ENCODE data around the gene ARF6. TPM values are rescaled to one million over a fixed set of nuclear protein-coding genes. Genes with fewer than 3 reads are reported as not detected.

ARF6 gene
- total RNA-seq, 1 experiment from 2014 or later, result 63.2 TPM

DNA sequence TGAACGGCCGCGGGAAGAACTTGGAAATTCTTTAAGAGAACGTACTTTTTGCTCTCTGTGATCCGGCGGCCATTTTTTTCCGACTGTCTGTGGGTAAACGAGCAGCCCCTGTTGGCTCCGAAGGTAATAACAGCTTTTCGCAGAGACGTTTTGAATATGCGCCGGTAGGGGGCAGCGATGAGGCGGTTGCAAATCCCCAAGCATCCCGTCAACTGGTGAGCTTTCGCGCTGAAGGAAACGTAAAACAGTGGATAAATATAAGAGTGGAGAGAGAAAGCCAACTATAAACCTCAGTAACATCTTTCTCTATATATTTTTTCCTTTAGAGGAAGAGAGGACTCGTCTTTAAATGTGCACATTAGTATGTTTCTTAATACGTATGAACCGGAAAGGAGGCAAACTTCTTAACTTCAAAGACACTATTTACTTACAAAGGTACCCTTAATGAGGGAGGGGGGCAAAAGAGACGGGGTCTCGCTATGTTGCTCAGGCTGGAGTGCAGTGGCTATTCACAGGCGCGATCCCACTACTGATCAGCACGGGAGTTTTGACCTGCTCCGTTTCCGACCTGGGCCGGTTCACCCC lies 30.7 kb upstream of the ARF6 start:
- TF ChIP-seq REST (IDR thresholded peaks at IDR 0.05; ENCODE audit: insufficient read depth in 1 of 2, low read depth in 2 of 2, low read length in 1 of 2) (no peak), SIN3A (IDR thresholded peaks at IDR 0.05; ENCODE audit: borderline replicate concordance, insufficient read depth, low read depth, low read length) (no peak), TCF7L2 (IDR thresholded peaks at IDR 0.05; ENCODE audit: low read depth, low read length) (no peak; the same call in 1 of the 2 replicates)
- TF ChIP-seq, protein P1, sequence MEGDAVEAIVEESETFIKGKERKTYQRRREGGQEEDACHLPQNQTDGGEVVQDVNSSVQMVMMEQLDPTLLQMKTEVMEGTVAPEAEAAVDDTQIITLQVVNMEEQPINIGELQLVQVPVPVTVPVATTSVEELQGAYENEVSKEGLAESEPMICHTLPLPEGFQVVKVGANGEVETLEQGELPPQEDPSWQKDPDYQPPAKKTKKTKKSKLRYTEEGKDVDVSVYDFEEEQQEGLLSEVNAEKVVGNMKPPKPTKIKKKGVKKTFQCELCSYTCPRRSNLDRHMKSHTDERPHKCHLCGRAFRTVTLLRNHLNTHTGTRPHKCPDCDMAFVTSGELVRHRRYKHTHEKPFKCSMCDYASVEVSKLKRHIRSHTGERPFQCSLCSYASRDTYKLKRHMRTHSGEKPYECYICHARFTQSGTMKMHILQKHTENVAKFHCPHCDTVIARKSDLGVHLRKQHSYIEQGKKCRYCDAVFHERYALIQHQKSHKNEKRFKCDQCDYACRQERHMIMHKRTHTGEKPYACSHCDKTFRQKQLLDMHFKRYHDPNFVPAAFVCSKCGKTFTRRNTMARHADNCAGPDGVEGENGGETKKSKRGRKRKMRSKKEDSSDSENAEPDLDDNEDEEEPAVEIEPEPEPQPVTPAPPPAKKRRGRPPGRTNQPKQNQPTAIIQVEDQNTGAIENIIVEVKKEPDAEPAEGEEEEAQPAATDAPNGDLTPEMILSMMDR (IDR thresholded peaks at IDR 0.05), result peak; percentile 100
- H3K27me3 ChIP-seq (ENCODE audit: control insufficient read depth, insufficient read depth, low read length), result no peaks in the 10 kb centered on the region
- ChIA-PET POLR2A (interaction anchor here (0.8 kb wide), 1 partner anchor 242 kb away, joined by 17 read pairs; the partner anchor contains the start of gene RPL36AL), CTCF (interaction anchor here (0.5 to 1.2 kb wide), 6 partner anchors 9 to 242 kb away, joined by 3 to 5 read pairs (median 4); no protein-coding TSS in a partner anchor)
- DNase-seq (ENCODE audit: low read depth, low spot score) (peak; percentile 93), ATAC-seq (peak; percentile 72)
- no peaks in the 10 kb centered on the region for H3K9me3 ChIP-seq (ENCODE audit: control insufficient read depth, insufficient read depth, low read depth, low read length)
- H3K27ac ChIP-seq (ENCODE audit: low read length), result peak overlapping the region; percentile 98
- peaks cover 3% of the 10 kb centered on the region; the same call in 1 of the 2 replicates for H3K36me3 ChIP-seq (ENCODE audit: control insufficient read depth, insufficient read depth, low read length)
- no TSS peak for BruUV-seq (replicated peaks)
- intact Hi-C loops (cut with micrococcal nuclease; ENCODE audit: unreplicated experiment), result no loop called here
- peak overlapping the region; percentile 82 to 93 for H3K4me3 ChIP-seq (ENCODE audit: low read depth in 2 of 2, low read length in 2 of 2)
- in situ Hi-C loops (cut with HindIII; ENCODE audit: low pct_unique_long_range_greater_than_20kb, low sequenced_read_pairs), result no loop called here
- peaks cover 16% of the 10 kb centered on the region for H3K4me1 ChIP-seq (ENCODE audit: control insufficient read depth, insufficient read depth, low read length)

DNA sequence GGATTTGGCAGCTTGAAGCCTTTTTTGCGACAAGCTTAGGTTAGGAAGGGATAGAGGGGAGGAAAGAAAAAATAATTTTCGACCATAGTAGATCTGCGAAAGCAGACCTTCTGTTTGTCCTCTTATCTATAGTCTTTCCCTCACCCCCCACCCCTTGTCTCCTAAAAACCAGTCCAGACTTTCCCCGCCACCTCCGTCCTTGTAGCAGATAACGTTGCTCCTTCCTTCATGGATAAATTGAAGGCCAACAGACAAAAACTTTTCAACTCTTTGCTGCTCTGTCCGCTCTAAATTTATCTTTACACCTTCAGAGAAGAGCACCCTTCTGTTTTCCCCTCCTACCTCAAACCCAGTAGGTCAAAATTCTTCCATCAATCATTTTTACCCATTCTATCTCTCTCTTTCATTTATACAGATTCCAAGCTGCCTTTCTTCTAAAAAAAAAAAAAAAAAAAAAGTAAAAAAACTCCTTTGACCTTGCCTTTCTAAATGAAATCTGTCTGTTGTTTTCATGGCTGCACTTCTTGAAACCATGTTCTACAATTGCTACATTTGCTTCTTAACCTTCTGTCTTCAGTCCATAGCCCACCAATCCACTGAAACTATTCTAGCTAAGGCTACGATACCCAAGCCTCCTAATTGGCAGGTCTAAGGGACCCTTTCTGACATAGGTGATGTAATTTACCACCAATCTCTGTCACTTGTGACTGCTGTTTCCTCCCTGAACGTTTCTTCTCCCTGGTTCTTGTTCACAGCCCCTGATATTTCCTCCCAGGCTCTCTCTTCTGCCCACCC lies 29.2 kb upstream of the ARF6 start:
- no TSS peak for BruUV-seq (replicated peaks)
- POLR2A ChIA-PET, result interaction anchor here (0.6 kb wide), 1 partner anchor 126 kb away, joined by 4 read pairs; no protein-coding TSS in a partner anchor
- H3K4me1 ChIP-seq (ENCODE audit: control insufficient read depth, insufficient read depth, low read length), result peaks cover 21% of the 10 kb centered on the region
- peaks cover 3% of the 10 kb centered on the region; the same call in 1 of the 2 replicates for H3K36me3 ChIP-seq (ENCODE audit: control insufficient read depth, insufficient read depth, low read length)
- in situ Hi-C loops (cut with HindIII; ENCODE audit: low pct_unique_long_range_greater_than_20kb, low sequenced_read_pairs), result no loop called here
- ATAC-seq, result no peak
- CTCF ChIA-PET, result interaction anchor here (0.6 to 1.2 kb wide), 4 partner anchors 10 to 29 kb away, joined by 3 to 5 read pairs (median 3); partner anchors contain the start of genes ARF6 and NEMF
- no peaks in the 10 kb centered on the region for H3K27me3 ChIP-seq (ENCODE audit: control insufficient read depth, insufficient read depth, low read length)
- peak overlapping the region; percentile 82 to 93 for H3K4me3 ChIP-seq (ENCODE audit: low read depth in 2 of 2, low read length in 2 of 2)
- intact Hi-C loops (cut with micrococcal nuclease; ENCODE audit: unreplicated experiment), result loop anchor here (2.0 kb wide), 1 partner anchor 241 kb away; no protein-coding TSS in a partner anchor
- H3K9me3 ChIP-seq (ENCODE audit: control insufficient read depth, insufficient read depth, low read depth, low read length), result no peaks in the 10 kb centered on the region
- H3K27ac ChIP-seq (ENCODE audit: low read length), result peak overlapping the region; percentile 95
- no peak for DNase-seq (ENCODE audit: low read depth, low spot score)
- TF ChIP-seq POLR2AphosphoS5 (IDR thresholded peaks at IDR 0.05; ENCODE audit: low read depth, low read length) (no peak), SIN3A (IDR thresholded peaks at IDR 0.05; ENCODE audit: borderline replicate concordance, insufficient read depth, low read depth, low read length) (no peak), REST (IDR thresholded peaks at IDR 0.05; ENCODE audit: insufficient read depth in 1 of 2, low read depth in 2 of 2, low read length in 1 of 2) (no peak), TCF7L2 (IDR thresholded peaks at IDR 0.05; ENCODE audit: low read depth, low read length) (no peak)
- TF ChIP-seq, protein P1 (IDR thresholded peaks at IDR 0.05), result no peak

Data from Panc1 (cell line).